SK-N-SH (cell line): ENCODE results near the gene ARHGAP40. TPM values are rescaled to one million over a fixed set of nuclear protein-coding genes. Genes with fewer than 3 reads are reported as not detected.

Source experiments
- CTCF ChIA-PET: fragments of 300-600, 350-600 bp; formaldehyde crosslinking; extraction: SDS; loops from one replicate; lab custom pipeline; 2021; lab: Yijun Ruan, JAX
- POLR2A ChIA-PET: fragments of 350-600 bp; sonication (Branson Sonifier 250); formaldehyde crosslinking; extraction: SDS; loops from one replicate; lab custom pipeline; 2020; ENCODE audit warnings: antibody characterized with exemption, inconsistent platforms; lab: Yijun Ruan, JAX
- DNase-seq: peaks from one replicate; pipeline ENCODE4 v3.0.0; 2012
- H2AFZ ChIP-seq: fragments of 200-600 bp; sonication (generic); 2 replicates; pipeline ENCODE4 v1.8.1; 2016; ENCODE audit warnings: antibody characterized with exemption, mild to moderate bottlenecking, low read depth
- H3F3A ChIP-seq: fragments of 200-600 bp; sonication (generic); replicated peaks from 2 replicates; pipeline ENCODE3; 2016; ENCODE audit warnings: antibody characterized with exemption, mild to moderate bottlenecking; ENCODE audit not compliant: insufficient read depth
- H3K27ac ChIP-seq, 2 experiments: fragments of 200-500 bp in 1 of 2; fragments of 200-600 bp in 1 of 2; sonication (Bioruptor generic) in 1 of 2; sonication (generic), shearing (Covaris generic) in 1 of 2; 2 replicates each; pipeline versions ENCODE4 v1.5.1 to v1.6.1; 2014 to 2016; ENCODE audit warnings: low read depth in 2 of 2, inconsistent platforms in 1 of 2, low read length in 1 of 2, mild to moderate bottlenecking in 1 of 2, mixed read lengths in 1 of 2
- H3K27me3 ChIP-seq: fragments of 200-600 bp; sonication (generic), shearing (Covaris generic); 2 replicates; pipeline ENCODE4 v1.6.1; 2016; ENCODE audit warnings: mixed run types; ENCODE audit not compliant: insufficient read depth
- H3K36me3 ChIP-seq, 2 experiments: fragments of 200-500 bp in 1 of 2; fragments of 200-600 bp in 1 of 2; sonication (Bioruptor generic) in 1 of 2; sonication (generic) in 1 of 2; replicated peaks in 1 of 2; 2 replicates each; pipeline versions ENCODE3 to v1.5.1; 2014 to 2016; ENCODE audit warnings: low read length in 1 of 2, mild to moderate bottlenecking in 1 of 2; ENCODE audit not compliant: insufficient read depth in 2 of 2, control insufficient read depth in 1 of 2
- H3K4me1 ChIP-seq, 2 experiments: fragments of 200-500 bp in 1 of 2; fragments of 200-600 bp in 1 of 2; sonication (Bioruptor generic) in 1 of 2; sonication (generic), shearing (Covaris generic) in 1 of 2; 2 replicates each; pipeline versions ENCODE4 v1.5.1 to v1.6.1; 2014 to 2016; ENCODE audit warnings: low read depth in 1 of 2, low read length in 1 of 2, mixed run types in 1 of 2; ENCODE audit not compliant: insufficient read depth in 2 of 2, control insufficient read depth in 1 of 2
- H3K4me2 ChIP-seq: fragments of 200-600 bp; sonication (generic), shearing (Covaris generic); 2 replicates; pipeline ENCODE4 v1.6.1; 2017; ENCODE audit warnings: mixed run types
- H3K4me3 ChIP-seq, 2 experiments: fragments of 200-500 bp in 1 of 2; fragments of 200-600 bp in 1 of 2; sonication (Bioruptor generic) in 1 of 2; sonication (generic), shearing (Covaris generic) in 1 of 2; 2 replicates each; pipeline versions ENCODE4 v1.5.1 to v1.8.1; 2014 to 2016; ENCODE audit warnings: low read depth in 2 of 2, inconsistent platforms in 1 of 2, low read length in 1 of 2, mild to moderate bottlenecking in 1 of 2, mixed read lengths in 1 of 2, moderate library complexity in 1 of 2
- H3K79me2 ChIP-seq: fragments of 200-600 bp; sonication (generic); 2 replicates; pipeline ENCODE4 v1.8.1; 2017; ENCODE audit warnings: mild to moderate bottlenecking; ENCODE audit not compliant: insufficient read depth
- H3K9ac ChIP-seq: fragments of 200-600 bp; sonication (generic); 2 replicates; pipeline ENCODE4 v1.6.1; 2017; ENCODE audit warnings: mixed run types
- H3K9me2 ChIP-seq: fragments of 200-600 bp; sonication (generic); 2 replicates; pipeline ENCODE4 v1.6.1; 2017; ENCODE audit warnings: mixed run types
- H3K9me3 ChIP-seq: fragments of 200-600 bp; sonication (generic); 2 replicates; pipeline ENCODE4 v1.6.1; 2017; ENCODE audit warnings: mixed run types, mild to moderate bottlenecking, moderate library complexity
- H4K20me1 ChIP-seq: fragments of 200-600 bp; sonication (generic); 2 replicates; pipeline ENCODE4 v1.6.1; 2017; ENCODE audit warnings: mild to moderate bottlenecking, mixed run types; ENCODE audit not compliant: insufficient read depth
- CHD2 ChIP-seq: fragments of 150-350 bp; IDR thresholded peaks from 2 replicates; pipeline ENCODE4 v1.6.1; 2018; ENCODE audit warnings: low read length; ENCODE audit not compliant: partially characterized antibody
- NFIC ChIP-seq: IDR thresholded peaks from 2 replicates; pipeline ENCODE4 v1.4.0; 2012; ENCODE audit warnings: borderline replicate concordance
- POLR2AphosphoS5 ChIP-seq: IDR thresholded peaks from 2 replicates; pipeline ENCODE4 v1.6.1; 2012; ENCODE audit warnings: low read depth, low read length
- RCOR1 ChIP-seq: fragments of 150-350 bp; IDR thresholded peaks from 2 replicates; pipeline ENCODE4 v1.6.1; 2017; ENCODE audit warnings: antibody characterized with exemption, low read length
- RFX5 ChIP-seq: IDR thresholded peaks from 2 replicates; pipeline ENCODE4 v1.6.1; 2012; ENCODE audit warnings: mild to moderate bottlenecking, improper control_type of control experiment, low read length
- SMC3 ChIP-seq: IDR thresholded peaks from 2 replicates; pipeline ENCODE4 v1.6.1; 2012; ENCODE audit warnings: low read depth, low read length, improper control_type of control experiment
- USF1 ChIP-seq: IDR thresholded peaks from 2 replicates; pipeline ENCODE4 v1.4.0; 2012; ENCODE audit warnings: low read depth, borderline replicate concordance
- ZBTB33 ChIP-seq: IDR thresholded peaks from 2 replicates; pipeline ENCODE4 v1.4.0; 2012; ENCODE audit warnings: low read depth, borderline replicate concordance
- WGBS: methylation state at CpG from one replicate; pipeline ENCODE4 v1.1.6; 2017; ENCODE audit warnings: low lambda C conversion rate; 5-methylcytosine and 5-hydroxymethylcytosine counted together
- polyA plus RNA-seq, 3 experiments: library from polyadenylated mRNA; depleted of rRNA; stranded (reverse); fragments of >200 nt; gene quantifications; 2 replicates each; pipeline ENCODE4 v1.2.3, GENCODE V29; 2012
- TF ChIP-seq, protein P1 (sequence below): fragments of 200-600 bp; sonication (generic); IDR thresholded peaks from 2 replicates; pipeline ENCODE4 v1.6.1; 2017; ENCODE audit warnings: antibody characterized with exemption, mild to moderate bottlenecking, moderate library complexity

ARHGAP40 gene
- polyA plus RNA-seq, 1 of the 3 experiments (the other 2 are of a cell fraction): 0.02 TPM

GRCh38 chr20:38633577-38634093 lies 32.0 kb downstream of the ARHGAP40 start (continued):
- TF ChIP-seq USF1: no peak

- no peak for TF ChIP-seq NFIC
- no peak for TF ChIP-seq RFX5
- no peak for TF ChIP-seq SMC3
- no peak for TF ChIP-seq USF1
- TF ChIP-seq CHD2: no peak
- no peak for TF ChIP-seq POLR2AphosphoS5
- TF ChIP-seq, protein P1, sequence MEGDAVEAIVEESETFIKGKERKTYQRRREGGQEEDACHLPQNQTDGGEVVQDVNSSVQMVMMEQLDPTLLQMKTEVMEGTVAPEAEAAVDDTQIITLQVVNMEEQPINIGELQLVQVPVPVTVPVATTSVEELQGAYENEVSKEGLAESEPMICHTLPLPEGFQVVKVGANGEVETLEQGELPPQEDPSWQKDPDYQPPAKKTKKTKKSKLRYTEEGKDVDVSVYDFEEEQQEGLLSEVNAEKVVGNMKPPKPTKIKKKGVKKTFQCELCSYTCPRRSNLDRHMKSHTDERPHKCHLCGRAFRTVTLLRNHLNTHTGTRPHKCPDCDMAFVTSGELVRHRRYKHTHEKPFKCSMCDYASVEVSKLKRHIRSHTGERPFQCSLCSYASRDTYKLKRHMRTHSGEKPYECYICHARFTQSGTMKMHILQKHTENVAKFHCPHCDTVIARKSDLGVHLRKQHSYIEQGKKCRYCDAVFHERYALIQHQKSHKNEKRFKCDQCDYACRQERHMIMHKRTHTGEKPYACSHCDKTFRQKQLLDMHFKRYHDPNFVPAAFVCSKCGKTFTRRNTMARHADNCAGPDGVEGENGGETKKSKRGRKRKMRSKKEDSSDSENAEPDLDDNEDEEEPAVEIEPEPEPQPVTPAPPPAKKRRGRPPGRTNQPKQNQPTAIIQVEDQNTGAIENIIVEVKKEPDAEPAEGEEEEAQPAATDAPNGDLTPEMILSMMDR: no peak
- no peak for TF ChIP-seq RCOR1
- TF ChIP-seq ZBTB33: no peak
- ChIA-PET CTCF (interaction anchor here (2.2 to 22.0 kb wide), 4 partner anchors 10 to 414 kb away, joined by 7 to 510 read pairs (median 50); partner anchors contain the start of gene SLC32A1), POLR2A (no interaction called here)
- H3K4me2 ChIP-seq: no peak overlapping the region
- no peaks in the 10 kb centered on the region for H3K9me2 ChIP-seq
- no peaks in the 10 kb centered on the region for H3K27me3 ChIP-seq
- no peak overlapping the region for H3K4me3 ChIP-seq
- no peaks in the 10 kb centered on the region for H3F3A ChIP-seq
- no peak overlapping the region for H3K9ac ChIP-seq
- 61% methylated on average over 3 of the region's 3 CpGs for WGBS
- no peaks in the 10 kb centered on the region for H4K20me1 ChIP-seq
- H3K27ac ChIP-seq: no peak overlapping the region
- no peaks in the 10 kb centered on the region for H3K79me2 ChIP-seq
- H2AFZ ChIP-seq: no peak overlapping the region
- no peaks in the 10 kb centered on the region for H3K36me3 ChIP-seq
- DNase-seq: no peak
- no peaks in the 10 kb centered on the region for H3K4me1 ChIP-seq
- no peaks in the 10 kb centered on the region for H3K9me3 ChIP-seq
Observed at GRCh38 chr20:38635721-38636288, 34.2 kb downstream of the ARHGAP40 start.
